Bladder microvascular endothelial cell (primary cell): ENCODE measurements around the gene SLC22A25. TPM values are rescaled to one million over a fixed set of nuclear protein-coding genes. Genes with fewer than 3 reads are reported as not detected.

Experiments used
- total RNA-seq: library from RNA; depleted of rRNA; stranded (reverse); fragments of >200 nt; gene quantifications from 2 replicates; pipeline ENCODE4 v1.2.3, GENCODE V29; 2014

Gene SLC22A25
- not detected in 2 replicates for total RNA-seq

DNA sequence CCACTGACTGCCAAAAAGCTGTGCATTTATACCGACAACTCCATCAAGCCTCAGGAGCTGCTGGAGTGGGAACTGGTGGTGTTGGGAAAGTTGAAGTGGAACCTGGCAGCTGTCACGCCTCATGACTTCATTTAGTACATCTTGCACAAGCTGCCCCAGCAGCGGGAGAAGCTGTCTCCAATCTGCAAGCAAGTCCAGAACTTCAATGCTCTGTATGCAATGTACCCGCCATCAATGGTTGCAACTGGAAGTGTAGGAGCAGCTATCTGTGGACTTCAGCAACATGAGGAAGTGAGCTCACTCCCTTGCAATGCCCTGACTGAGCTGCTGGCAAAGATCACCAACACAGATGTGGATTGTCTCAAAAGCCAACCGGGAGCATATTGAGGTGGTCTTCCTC, at the start of gene SLC22A25:
SLC22A25 (minus strand) TSS at position 67 of the 400 bp plus-strand sequence. CDS start 13,947 bp downstream, outside the sequence.

Other genes starting within 250 kb of the SLC22A25 start
- not detected in 2 replicates for gene SLC22A8, start 227.8 kb downstream of the SLC22A25 start, total RNA-seq
- not detected in 2 replicates for gene SLC22A24, start 99.4 kb downstream of the SLC22A25 start, total RNA-seq
- not detected in 2 replicates for gene SLC22A9, start 126.2 kb upstream of the SLC22A25 start, total RNA-seq
- gene PLAAT5, start 247.6 kb upstream of the SLC22A25 start, total RNA-seq = not detected in 2 replicates